GM18861 (cell line): Measurements from ENCODE around the gene RAP1A.
"Not testable (repeated sequence)": the region's sequence is repeated elsewhere in the genome, so short reads cannot be mapped to it uniquely, and the experiment has no call there.

ENCODE experiments used
- ATAC-seq: cut with Tn5 transposase; IDR thresholded peaks from one replicate; pipeline ENCODE4 v1.9.1; 2021; ENCODE audit not compliant: unreplicated experiment

RAP1A gene

DNA sequence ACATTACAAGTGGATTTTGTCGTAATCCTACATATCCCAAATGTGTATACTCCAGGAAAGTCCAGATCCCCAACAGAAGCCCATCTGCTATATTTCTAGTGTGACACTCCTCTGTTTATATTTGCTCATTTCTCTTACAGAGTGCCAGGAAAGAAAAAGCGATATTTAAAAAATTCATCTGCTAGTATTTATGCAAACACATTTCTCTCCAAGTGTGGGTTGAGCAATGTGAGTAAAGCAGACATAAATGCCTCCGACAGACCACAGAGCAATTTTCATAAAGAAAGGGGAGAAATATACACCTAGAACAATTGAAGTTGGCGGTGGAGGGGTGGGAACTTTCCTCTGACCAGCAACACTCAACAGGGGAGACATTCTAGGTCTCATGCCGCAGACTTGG, 22.2 kb upstream of the RAP1A start:
- ATAC-seq = no peak

DNA sequence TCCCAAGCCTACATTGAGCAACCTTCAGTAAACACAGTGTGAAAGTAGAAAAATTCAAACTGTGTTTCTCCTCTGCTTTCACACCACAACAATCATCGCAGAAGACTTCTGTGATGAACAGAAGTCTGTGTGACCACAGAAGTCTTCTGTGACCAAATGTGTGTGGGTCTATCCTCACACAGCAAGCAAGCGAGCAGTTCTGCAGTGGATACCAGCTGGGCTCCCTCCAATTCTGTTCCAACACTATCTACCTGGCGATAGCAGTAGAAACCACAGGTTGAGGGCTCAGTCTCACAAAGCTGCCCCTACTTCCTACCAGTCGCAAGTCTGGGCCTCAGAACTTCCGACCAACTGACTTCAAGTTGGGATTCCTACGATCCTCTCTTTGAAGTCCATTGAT, 21.0 kb upstream of the RAP1A start:
- no peak for ATAC-seq

DNA sequence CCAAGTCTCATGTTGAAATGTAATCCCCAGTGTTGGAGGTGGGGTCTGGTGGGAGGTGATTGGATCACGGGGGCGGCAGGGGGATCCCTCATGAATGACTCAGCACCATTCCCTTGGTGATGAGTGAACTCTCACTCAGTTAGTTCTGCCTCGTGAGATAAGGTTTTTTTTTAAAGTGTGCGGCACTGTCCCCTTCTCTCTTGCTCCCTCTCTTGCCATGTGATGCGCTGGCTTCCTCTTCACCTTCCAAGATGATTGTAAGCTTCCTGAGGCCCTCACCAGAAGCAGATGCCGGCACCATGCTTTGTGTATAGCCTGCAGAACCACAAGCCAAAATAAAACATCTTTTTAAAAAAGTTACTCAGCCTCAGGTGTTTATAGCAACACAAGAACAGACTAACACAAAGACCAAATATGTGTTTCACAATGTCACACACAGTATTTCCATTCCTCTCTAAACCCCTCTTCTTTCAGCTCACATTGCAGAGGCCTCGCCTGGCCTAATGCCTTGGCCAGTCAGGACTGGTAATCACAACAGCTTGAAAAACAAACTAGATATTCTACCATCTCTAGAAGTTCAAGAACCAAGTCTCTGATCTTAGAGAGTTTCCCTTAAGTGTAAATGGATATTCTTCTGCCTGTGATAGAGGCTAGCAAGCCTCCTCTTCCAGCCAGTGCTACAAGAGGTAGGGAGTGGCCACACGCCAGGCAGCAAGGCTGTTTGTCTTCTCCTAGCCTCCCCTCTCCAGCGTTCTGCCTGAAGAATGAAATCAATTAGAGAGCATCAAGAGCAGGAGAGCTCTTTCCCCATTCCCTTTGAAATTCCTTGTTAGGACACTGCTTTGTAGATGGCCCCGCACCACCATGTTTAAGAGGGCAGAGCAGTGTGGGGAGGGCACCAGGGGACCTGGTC, 19.6 kb upstream of the RAP1A start:
- no peak for ATAC-seq

DNA sequence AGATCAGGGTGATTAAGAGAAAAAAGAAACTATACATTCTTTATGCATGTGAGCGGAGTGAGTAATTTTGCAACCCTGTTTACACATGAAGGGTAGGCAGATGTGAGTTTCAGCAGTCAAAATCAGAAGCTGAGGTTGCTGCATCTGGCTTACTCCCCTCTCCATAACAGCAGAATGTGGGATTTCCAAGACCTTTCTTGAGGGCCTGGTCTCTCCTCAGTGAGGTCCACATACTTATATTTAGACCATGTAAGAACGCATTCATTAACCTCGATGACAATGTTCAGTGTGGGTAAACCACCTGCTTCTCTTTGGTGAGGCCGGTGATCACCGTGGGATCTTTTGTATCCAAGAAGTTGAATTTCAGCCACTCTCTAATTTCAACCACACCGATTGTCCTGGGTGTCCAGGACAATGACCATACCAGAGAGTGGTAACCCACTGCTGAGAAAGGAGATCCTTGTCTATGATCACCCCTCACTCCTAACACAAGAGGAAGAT, 18.7 kb upstream of the RAP1A start:
- ATAC-seq = peak; percentile 59

DNA sequence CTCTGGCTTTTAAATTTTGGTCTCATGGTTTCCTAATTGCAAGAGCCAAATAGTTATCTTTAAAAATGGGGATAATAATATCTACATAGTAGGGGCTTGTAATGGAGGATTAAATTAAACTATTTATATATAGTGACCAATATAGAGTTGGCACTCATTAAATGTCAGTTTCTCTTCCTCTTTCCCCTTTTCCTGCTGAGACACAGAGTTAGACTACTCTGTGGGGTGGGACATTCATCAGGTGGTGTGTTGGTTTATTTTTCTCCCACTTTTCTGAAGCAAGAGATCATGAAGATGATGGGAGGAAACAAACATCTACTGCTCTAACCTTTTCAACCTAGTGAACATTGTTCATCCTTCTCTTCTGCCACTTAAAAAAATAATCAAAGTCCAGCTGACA, 17.3 kb upstream of the RAP1A start:
- no peak for ATAC-seq

DNA sequence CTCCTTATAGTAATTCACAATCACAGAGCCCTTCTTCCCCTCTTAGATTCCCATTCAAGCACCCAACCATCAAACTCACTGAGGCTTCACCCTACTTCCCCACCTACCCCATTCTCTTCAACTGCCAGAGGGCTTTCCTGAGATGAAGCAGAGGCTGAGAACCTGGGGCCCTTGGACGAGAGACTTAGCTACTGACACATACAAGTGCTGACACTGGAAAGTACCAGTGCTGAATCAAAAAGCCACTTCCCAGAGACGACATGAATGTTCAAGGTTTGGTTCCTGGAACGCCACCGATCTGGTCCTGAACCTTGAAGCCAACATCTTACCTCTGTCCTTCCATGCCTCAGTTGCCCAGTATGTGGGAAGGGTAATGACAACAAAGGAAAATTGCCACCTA, 16.6 kb upstream of the RAP1A start:
- ATAC-seq = no peak

DNA sequence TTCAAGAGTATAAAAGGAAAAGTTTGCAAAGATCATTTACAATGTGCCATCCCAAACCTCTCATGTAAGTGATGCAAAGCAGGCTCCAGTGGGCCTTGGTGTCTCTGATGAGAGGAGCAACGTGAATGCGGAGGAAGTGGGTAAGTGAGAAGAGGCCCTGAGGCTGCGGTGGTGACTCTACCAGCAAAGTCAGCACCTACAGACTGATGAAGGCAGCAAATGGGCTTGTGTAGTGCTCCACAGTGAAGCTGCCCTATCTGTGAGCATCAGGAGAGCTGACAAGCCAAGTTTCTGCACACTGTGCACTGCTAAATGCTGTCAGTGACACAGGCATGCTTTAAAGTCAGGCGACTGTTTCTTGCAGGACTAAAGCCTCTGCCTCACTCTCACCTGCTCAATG, 15.6 kb upstream of the RAP1A start:
- ATAC-seq = peak; percentile 30

DNA sequence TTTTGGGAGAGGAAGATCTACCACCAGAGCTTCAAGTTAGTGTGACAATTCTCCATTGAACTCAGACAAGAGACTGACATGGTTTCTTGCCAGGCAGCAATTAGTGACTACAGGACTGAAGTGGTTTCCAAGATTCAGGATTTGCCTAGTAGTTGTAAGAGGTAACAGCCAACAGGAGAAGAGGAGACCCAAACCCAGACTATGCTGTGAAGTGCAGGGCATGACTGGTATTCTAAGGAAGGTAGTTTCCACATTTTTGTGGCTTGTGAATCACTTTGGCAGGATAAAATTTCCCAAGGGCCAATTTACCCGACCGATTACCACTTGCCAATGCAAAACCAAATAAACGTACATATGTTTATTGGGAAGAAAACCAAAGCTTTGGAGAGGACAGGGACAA, 14.7 kb upstream of the RAP1A start:
- ATAC-seq = no peak

DNA sequence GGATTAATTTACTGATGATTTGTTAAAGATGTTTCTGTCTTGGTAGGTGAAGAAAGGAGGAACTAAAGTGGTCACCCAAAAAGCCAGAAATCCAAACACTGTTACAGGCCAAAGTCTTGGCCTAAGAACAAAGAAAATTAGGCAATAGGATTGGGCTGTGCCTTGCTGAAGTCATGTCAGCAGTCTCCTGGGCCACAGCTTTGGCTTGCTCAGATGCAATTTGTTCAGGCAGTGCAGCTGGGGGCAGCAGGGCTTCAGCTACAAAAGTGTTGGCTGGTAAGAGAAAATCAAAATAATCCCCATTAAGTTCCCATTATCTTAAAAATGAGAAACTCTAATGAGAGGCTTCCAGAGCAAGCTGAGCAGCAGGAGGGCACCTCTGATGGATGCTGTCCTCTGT, 14.0 kb upstream of the RAP1A start:
- no peak for ATAC-seq

DNA sequence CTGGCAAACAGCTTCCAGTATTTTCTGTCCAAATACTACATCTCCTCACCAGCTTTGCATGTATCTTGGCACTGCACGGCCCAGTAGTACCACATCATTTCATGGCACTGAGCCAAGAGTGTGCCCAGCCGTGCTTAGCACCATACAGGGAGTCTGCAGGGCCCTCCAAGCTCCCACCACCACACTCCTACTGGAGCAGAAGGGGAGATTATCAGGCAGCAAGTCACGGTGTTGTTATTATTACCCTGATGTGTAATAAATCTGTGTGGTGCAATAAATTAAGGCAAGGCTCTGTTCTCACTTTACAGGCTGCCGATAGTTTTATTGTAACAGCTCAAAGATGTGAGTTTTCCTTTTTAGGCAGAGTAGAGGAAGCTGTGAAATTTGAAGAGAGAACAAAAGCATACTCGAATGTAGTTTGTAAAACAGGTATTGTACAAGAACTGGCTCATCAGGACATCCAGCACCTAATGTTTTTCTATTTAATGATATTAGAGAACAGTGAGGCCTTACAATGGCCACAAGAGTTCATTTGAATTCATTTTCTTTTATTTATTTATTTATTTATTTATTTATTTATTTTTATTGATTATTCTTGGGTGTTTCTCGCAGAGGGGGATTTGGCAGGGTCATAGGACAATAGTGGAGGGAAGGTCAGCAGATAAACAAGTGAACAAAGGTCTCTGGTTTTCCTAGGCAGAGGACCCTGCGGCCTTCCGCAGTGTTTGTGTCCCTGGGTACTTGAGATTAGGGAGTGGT, 13.0 kb upstream of the RAP1A start:
- ATAC-seq = not testable (repeated sequence)

DNA sequence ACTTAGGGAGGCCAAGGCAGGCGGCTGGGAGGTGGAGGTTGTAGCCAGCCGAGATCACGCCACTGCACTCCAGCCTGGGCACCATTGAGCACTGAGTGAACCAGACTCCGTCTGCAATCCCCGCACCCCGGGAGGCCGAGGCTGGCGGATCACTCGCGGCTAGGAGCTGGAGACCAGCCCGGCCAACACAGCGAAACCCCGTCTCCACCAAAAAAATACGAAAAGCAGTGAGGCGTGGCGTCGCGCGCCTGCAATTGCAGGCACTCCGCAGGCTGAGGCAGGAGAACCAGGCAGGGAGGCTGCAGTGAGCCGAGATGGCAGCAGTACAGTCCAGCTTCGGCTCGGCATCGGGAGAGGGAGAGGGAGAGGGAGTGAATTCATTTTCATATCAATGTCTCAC, 11.1 kb upstream of the RAP1A start:
- ATAC-seq = not testable (repeated sequence)

DNA sequence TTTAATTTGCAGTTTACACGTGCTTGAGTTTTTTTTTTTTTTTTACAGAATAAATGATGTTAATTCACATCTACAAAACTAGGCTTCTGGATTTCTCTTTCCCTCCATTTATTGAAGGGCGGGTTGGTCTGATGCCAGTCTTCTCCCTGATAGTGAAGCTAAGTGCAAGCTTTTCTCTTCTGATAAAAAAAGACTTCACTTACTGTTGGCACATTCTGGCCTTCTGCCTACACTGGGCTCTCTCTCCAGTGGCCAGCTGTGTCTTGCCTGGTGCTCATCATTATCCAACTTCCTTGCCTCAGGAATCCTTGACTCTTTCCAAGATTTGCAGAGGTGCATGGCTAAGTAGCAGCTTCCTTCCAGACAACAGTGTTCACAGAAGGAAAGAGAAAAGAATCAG, 7.6 kb upstream of the RAP1A start:
- ATAC-seq = no peak

DNA sequence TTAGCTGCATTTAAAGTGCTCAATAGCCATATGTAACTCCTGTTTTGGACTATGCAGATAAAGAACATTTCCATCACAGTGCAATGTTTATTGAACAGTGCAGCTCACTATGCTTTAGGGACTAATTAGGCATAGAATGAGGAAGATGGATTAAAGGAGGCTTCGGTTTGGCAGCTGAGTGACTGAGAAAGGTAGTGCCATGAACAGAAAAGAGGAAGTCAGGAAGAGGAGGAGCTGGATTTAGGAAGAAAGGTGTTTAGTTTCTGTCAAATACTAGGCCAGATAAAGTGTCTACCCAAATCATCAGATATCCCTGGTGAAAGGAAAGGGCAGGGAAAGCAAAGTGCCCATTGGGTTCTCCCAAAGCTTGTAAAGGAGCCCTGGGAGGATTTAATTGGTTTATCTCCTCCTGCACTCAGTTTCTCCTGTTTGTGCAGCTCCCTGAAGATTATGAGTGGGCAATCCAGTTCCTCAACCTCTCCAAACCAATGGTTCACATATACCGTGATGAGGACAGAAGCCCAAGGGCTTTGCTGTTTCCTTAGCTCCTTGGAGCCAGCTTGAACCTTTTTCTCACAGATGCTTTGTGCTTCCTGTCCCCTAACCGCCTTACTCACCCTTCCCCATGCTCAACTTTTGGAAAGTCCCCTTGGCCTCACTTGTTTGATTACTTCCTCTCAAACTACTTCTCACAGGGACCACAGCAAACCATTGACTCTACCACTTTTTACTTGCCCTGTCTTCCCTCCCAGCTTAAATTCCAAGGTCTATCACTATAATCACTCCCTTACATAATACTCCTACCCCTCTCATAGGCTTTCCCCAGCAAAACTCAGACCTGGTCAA, 3.5 kb upstream of the RAP1A start:
- peak; percentile 47 for ATAC-seq

DNA sequence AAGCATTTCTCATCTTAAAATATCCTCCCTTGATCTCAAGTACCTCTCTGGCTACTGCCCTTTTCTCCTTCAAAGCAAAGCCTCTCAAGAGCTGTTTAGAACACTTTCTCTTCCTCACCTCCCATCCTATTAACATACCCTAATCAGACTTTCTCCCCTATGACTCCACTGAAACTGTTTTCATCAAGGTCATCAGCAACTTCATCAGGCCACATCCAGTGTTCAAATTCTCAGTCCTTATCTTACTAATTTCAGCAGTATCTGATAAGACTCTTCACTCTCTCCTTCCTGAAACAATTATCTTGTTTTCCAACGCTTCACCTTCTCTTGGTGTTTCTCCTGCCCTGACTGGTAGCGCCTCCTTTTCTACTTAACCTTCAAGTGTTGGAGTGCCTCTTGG, 1.5 kb upstream of the RAP1A start:
- ATAC-seq = no peak

DNA sequence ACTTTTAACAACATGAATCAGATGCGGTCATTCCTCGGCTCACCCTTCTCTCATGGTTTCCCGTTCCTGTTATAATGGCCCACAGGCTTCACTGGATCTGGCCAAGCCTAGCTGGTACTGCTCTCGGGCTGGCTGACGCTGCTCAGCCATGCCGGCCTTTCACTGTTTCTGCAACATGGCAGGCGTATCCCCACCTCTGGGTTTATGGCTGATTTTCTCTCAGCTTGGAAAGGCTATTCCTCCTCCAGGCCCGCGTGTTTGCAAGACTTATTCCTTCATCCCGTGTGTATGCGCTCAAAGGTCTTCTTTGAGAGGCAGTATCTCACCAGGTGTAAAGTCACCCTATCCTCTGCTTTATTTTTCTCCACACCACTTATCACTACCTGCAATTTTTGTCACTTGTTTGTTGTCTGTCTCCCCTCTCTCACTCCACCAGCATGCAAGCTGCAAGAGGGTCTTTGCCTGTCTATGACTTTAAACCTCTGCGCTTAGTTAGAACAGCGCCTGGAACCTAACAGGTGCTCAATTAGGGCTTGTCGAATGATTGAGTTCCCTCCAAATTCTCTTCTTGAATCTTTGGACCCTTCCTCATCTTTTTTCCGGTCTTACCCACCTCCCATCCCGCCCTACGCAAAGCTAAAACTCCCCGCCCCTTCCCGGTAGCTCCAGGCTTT, 491 bp upstream of the RAP1A start:
- ATAC-seq = no peak

DNA sequence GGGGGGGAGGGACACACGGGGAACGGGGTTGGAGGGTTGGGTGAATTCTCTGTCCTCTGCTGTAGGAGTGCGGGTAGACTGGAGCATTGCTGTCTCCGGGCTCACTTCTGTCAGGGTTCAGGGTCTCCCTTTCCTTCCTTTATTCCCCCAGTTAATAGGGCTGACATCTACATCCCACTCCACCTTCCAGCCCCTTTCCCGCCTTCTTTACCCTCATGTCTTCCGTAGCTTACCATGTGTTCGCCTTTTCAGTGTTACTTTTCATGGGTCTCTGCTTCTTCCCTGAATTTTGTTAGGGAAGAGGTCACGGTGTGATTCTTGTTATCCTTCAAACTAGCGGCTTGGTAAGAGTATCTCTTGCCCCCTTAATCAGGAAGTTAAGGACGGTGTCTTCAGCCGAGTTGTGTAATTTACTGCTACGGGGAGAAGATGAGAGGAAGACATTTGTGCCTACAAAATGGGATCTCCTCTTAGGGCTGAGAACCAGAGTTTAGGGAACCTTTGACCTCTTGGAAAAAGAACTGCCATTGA, 917 bp downstream of the RAP1A start:
- ATAC-seq = no peak

DNA sequence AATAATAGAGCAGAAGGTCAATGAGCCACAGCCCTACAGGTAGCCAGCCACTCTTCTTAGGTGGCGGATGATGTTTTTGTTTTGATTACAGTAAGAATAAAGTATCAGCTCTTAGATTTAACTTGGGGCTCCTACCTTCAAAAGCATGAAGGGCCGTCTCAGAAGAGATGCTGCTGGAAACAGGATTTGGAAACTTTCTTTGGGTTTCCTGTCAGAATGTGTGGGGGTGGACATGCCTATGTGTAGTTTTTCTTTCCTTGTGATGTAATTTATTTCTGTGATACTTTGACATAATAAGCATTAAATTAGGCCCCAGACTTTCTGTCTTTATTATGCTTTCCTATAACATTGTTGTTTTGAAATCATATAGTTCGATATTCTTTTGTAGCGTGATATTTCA, 1.5 kb downstream of the RAP1A start:
- ATAC-seq = no peak

DNA sequence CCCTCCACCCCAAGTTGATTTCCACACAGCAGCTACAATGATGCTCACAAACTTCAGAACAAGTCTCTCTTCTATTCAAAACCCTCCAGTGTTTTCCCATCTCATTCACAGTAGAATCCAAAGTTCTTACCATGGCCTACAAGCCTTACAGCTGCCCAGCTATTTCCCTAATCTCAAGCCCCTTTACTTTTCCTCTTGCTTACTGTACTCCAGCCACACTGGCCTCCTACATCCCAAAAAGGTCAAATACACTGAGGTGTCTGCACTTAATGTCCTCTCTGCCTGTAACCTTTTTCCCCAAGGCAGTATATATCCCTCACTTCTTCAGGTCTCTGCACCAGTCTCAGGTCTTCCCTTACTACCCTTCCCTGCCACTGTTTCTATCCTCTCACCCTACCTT, 2.6 kb downstream of the RAP1A start:
- no peak for ATAC-seq

DNA sequence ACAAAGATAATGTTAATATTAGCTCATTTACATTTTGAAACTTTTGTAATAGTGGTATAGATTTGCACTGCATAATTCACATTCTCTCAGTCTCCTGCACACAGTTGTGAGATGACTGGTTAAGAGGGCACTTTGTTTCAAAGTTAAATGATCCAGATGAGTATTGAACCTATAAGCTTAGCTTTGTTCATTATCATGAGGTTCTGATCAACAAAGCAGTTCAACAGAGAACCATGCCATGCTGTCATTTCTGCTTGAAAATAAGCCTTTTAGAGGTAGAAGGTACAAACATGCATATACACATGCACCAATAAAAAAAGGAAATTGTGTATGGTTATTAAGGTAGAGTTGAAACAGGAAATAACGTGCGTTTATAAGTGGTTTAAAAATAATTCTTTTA, 4.8 kb downstream of the RAP1A start:
- ATAC-seq = no peak

DNA sequence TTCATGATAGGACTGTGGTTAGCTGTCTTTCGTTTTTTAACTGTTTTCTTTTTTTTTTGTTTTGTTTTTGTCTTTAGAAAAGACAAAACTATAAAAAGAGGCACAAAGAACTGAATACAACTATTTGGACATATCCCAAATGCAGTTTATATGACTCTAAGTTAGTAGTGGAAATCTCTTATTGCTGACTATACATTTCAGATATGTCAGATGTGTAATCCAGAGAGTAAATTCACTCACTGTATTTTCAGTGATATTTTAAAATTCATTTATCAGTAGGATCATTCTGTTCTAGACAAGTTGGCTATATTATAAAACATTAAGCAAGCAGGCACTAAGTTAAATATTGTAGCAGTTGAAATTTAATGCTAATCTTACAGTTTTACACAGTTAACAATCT, 5.7 kb downstream of the RAP1A start:
- ATAC-seq = no peak
